ENCODE measurements around the gene UROC1. TPM values are rescaled to one million over a fixed set of nuclear protein-coding genes. Genes with fewer than 3 reads are reported as not detected.

The UROC1 gene
- total RNA-seq, 1 experiment from 2014 or later = not detected

GRCh38 chr3:126531051-126531330 is 13.4 kb upstream of the UROC1 start:
- DNase-seq (ENCODE audit: low read depth) = no peak

GRCh38 chr3:126530171-126531050 is 12.8 kb upstream of the UROC1 start:
- DNase-seq (ENCODE audit: low read depth) = no peak

- DNase-seq (ENCODE audit: low read depth) = no peak
These were observed 12.1 kb upstream of the UROC1 start for GRCh38 chr3:126529585-126530170.

- no peak for DNase-seq (ENCODE audit: low read depth)
These were observed 11.4 kb upstream of the UROC1 start for GRCh38 chr3:126528800-126529541.

GRCh38 chr3:126528419-126528799 is 10.8 kb upstream of the UROC1 start:
- DNase-seq (ENCODE audit: low read depth) = no peak

- no peak for DNase-seq (ENCODE audit: low read depth)
These were observed 10.1 kb upstream of the UROC1 start for GRCh38 chr3:126527455-126528211.

- no peak for DNase-seq (ENCODE audit: low read depth)
These were observed 9.4 kb upstream of the UROC1 start for GRCh38 chr3:126527006-126527405.

- no peak for DNase-seq (ENCODE audit: low read depth)
These were observed 9.1 kb upstream of the UROC1 start for GRCh38 chr3:126526668-126527005.

- no peak for DNase-seq (ENCODE audit: low read depth)
These were observed 8.5 kb upstream of the UROC1 start for GRCh38 chr3:126525853-126526667.

- no peak for DNase-seq (ENCODE audit: low read depth)
These were observed 7.7 kb upstream of the UROC1 start for GRCh38 chr3:126525091-126525852.

- DNase-seq (ENCODE audit: low read depth) = no peak
These were observed 6.9 kb upstream of the UROC1 start for GRCh38 chr3:126524429-126524988.

GRCh38 chr3:126523745-126524428 is 6.3 kb upstream of the UROC1 start, which contains the start of gene CHST13:
TSS of gene CHST13 (plus strand) at chr3:126524155. CDS start at chr3:126524333, 178 bp downstream.
- DNase-seq (ENCODE audit: low read depth) = peak; percentile 10

GRCh38 chr3:126522363-126522788 is 4.8 kb upstream of the UROC1 start:
- DNase-seq (ENCODE audit: low read depth) = peak; percentile 32

GRCh38 chr3:126521122-126521891 is 3.7 kb upstream of the UROC1 start:
- DNase-seq (ENCODE audit: low read depth) = no peak

- DNase-seq (ENCODE audit: low read depth) = no peak
These were observed 2.2 kb upstream of the UROC1 start for GRCh38 chr3:126519506-126520455.

- DNase-seq (ENCODE audit: low read depth) = no peak
These were observed 1.2 kb upstream of the UROC1 start for GRCh38 chr3:126518779-126519177.
